Activated T-cell treated with anti-CD3 and anti-CD28 coated beads for 24 hours (primary cell): ENCODE measurements around the gene HNRNPA1.
"Not testable (repeated sequence)": the region's sequence is repeated elsewhere in the genome, so short reads cannot be mapped to it uniquely, and the experiment has no call there.

Experiments used
- DNase-seq: peaks from one replicate; pipeline ENCODE4 v3.0.0-alpha.2; 2020; ENCODE audit warnings: low read depth

The HNRNPA1 gene

GRCh38 chr12:54276368-54276767, 4.2 kb upstream of the HNRNPA1 start:
- DNase-seq: no peak

- no peak for DNase-seq
Measured at GRCh38 chr12:54277823-54278276, 2.7 kb upstream of the HNRNPA1 start.

- DNase-seq: no peak
Measured at GRCh38 chr12:54279227-54279631, 1.3 kb upstream of the HNRNPA1 start.

- DNase-seq: peak; percentile 100
Measured at GRCh38 chr12:54279632-54280467, 676 bp upstream of the HNRNPA1 start, which contains the start of gene CBX5. CBX5 (minus strand) TSS chr12:54280122; CDS start chr12:54257650, 22,472 bp downstream.

GRCh38 chr12:54281261-54281638, 724 bp downstream of the HNRNPA1 start:
- DNase-seq: not testable (repeated sequence)

GRCh38 chr12:54281694-54282093, 1.2 kb downstream of the HNRNPA1 start:
- DNase-seq: not testable (repeated sequence)

- no peak for DNase-seq
Measured at GRCh38 chr12:54282949-54283593, 2.5 kb downstream of the HNRNPA1 start.

- DNase-seq: not testable (repeated sequence)
Measured at GRCh38 chr12:54284070-54284780, 3.7 kb downstream of the HNRNPA1 start.

- DNase-seq: no peak
Measured at GRCh38 chr12:54285150-54286041, 4.9 kb downstream of the HNRNPA1 start.

- no peak for DNase-seq
Measured at GRCh38 chr12:54286042-54287030, 5.8 kb downstream of the HNRNPA1 start.

- no peak for DNase-seq
Measured at GRCh38 chr12:54287261-54288157, 7.0 kb downstream of the HNRNPA1 start.

GRCh38 chr12:54292083-54292930, 11.8 kb downstream of the HNRNPA1 start:
- DNase-seq: no peak

- DNase-seq: no peak
Measured at GRCh38 chr12:54292931-54293241, 12.4 kb downstream of the HNRNPA1 start.

GRCh38 chr12:54294152-54294952, 13.8 kb downstream of the HNRNPA1 start:
- DNase-seq: no peak

GRCh38 chr12:54294953-54295566, 14.5 kb downstream of the HNRNPA1 start:
- DNase-seq: no peak

GRCh38 chr12:54296393-54297099, 16.0 kb downstream of the HNRNPA1 start:
- DNase-seq: no peak

- no peak for DNase-seq
Measured at GRCh38 chr12:54298904-54299303, 18.4 kb downstream of the HNRNPA1 start.
